HepG2 (cell line): Measurements from ENCODE around the gene RAP2A. TPM values are rescaled to one million over a fixed set of nuclear protein-coding genes. Genes with fewer than 3 reads are reported as not detected.

Experiments
- ATAC-seq: fragments of 200-7000 bp; cut with Tn5 transposase; 3 replicates; pipeline ENCODE4 v1.9.1; 2020; ENCODE audit warnings: mild to moderate bottlenecking, moderate library complexity
- BruUV-seq: library from RNA; stranded (reverse); fragments of 400-500 nt; replicated peaks from 2 replicates; lab custom pipeline; 2021; lab: Mats Ljungman, UMichigan
- CTCF ChIA-PET: fragments of 300-600 bp; formaldehyde crosslinking; extraction: SDS; loops from one replicate; lab custom pipeline; 2021; ENCODE audit warnings: low total read pairs, inconsistent platforms, low intra/inter-chr PET ratio; lab: Yijun Ruan, JAX
- POLR2A ChIA-PET: fragments of 350-600 bp; sonication (Branson Sonifier 250); formaldehyde crosslinking; loops from one replicate; lab custom pipeline; 2020; ENCODE audit warnings: antibody characterized with exemption, inconsistent platforms; lab: Yijun Ruan, JAX
- DNase-seq: peaks from one replicate; pipeline ENCODE4 v3.0.0-alpha.2; 2015; ENCODE audit warnings: low spot score
- FAIRE-seq: peaks from 3 replicates; lab custom pipeline; 2011; peaks lifted over from hg19 to GRCh38; lab: Jason Lieb, UNC
- H2AFZ ChIP-seq: one replicate; pipeline ENCODE4 v1.6.1; 2011; ENCODE audit warnings: low read length, inconsistent platforms
- H3K27ac ChIP-seq: fragments of 300-600 bp; 3 replicates; pipeline ENCODE4 v1.8.0; 2011; ENCODE audit warnings: mixed run types, mild to moderate bottlenecking, mixed read lengths, low read length, inconsistent platforms; ENCODE audit not compliant: insufficient read depth; ENCODE audit errors: extremely low read length
- H3K27me3 ChIP-seq, 2 experiments: fragments of 200-600 bp in 1 of 2; 2 replicates in 1 of 2; 3 replicates in 1 of 2; pipeline versions ENCODE4 v1.6.0 to v1.8.0; 2011; ENCODE audit warnings: low read length in 2 of 2, mild to moderate bottlenecking in 2 of 2, moderate library complexity in 2 of 2, inconsistent platforms in 1 of 2; ENCODE audit not compliant: insufficient read depth in 2 of 2, control insufficient read depth in 1 of 2
- H3K36me3 ChIP-seq, 2 experiments: fragments of 200-600 bp in 1 of 2; replicated peaks in 1 of 2; 2 replicates in 1 of 2; 3 replicates in 1 of 2; pipeline versions ENCODE4 v1.5.1 to v1.8.0; 2011; ENCODE audit warnings: low read length in 2 of 2, inconsistent platforms in 1 of 2; ENCODE audit not compliant: insufficient read depth in 2 of 2, control insufficient read depth in 1 of 2
- H3K4me1 ChIP-seq: 2 replicates; pipeline ENCODE4 v1.5.1; 2012; ENCODE audit warnings: low read length, inconsistent platforms; ENCODE audit not compliant: insufficient read depth
- H3K4me2 ChIP-seq: 2 replicates; pipeline ENCODE4 v1.6.0; 2011; ENCODE audit warnings: low read depth, low read length, inconsistent platforms
- H3K4me3 ChIP-seq, 3 experiments: fragments of 200-600 bp in 1 of 3; sonication (generic), shearing (Covaris generic) in 1 of 3; replicated peaks in 1 of 3; 2 replicates each; pipeline ENCODE4 v1.5.1; 2011 to 2016; ENCODE audit warnings: low read length in 3 of 3, inconsistent platforms in 2 of 3, low read depth in 2 of 3, mild to moderate bottlenecking in 2 of 3, control low read depth in 1 of 3, mixed read lengths in 1 of 3; ENCODE audit not compliant: insufficient read depth in 1 of 3
- H3K79me2 ChIP-seq: one replicate; pipeline ENCODE4 v1.6.1; 2011; ENCODE audit warnings: low read length, inconsistent platforms; ENCODE audit not compliant: insufficient read depth
- H3K9ac ChIP-seq: 2 replicates; pipeline ENCODE4 v1.6.0; 2011; ENCODE audit warnings: mild to moderate bottlenecking, low read depth, low read length, inconsistent platforms; ENCODE audit not compliant: insufficient read depth
- H3K9me3 ChIP-seq: 2 replicates; pipeline ENCODE4 v1.5.1; 2012; ENCODE audit warnings: mild to moderate bottlenecking, low read length
- H4K20me1 ChIP-seq: 2 replicates; pipeline ENCODE4 v1.6.0; 2011; ENCODE audit warnings: inconsistent platforms, mild to moderate bottlenecking, low read length, moderate library complexity; ENCODE audit not compliant: insufficient read depth
- CEBPB ChIP-seq: IDR thresholded peaks from 2 replicates; pipeline ENCODE4 v1.6.1; 2011; ENCODE audit warnings: low read depth, low read length, improper control_type of control experiment, borderline replicate concordance
- SP4 ChIP-seq: sonication (generic); formaldehyde crosslinking; IDR thresholded peaks from 2 replicates; pipeline ENCODE4 v1.8.1; 2023; ENCODE audit warnings: mild to moderate bottlenecking, missing genetic modification reagents
- ZNF547 ChIP-seq: sonication (generic); formaldehyde crosslinking; IDR thresholded peaks from 2 replicates; pipeline ENCODE4 v1.5.1; 2020; ENCODE audit warnings: mild to moderate bottlenecking, missing genetic modification reagents
- ZNF639 ChIP-seq: conservative IDR thresholded peaks from 2 replicates; pipeline ENCODE4 v1.6.1; 2018; ENCODE audit warnings: missing genetic modification reagents
- WGBS: methylation state at CpG from one replicate; pipeline ENCODE4 v1.1.6; 2017; ENCODE audit warnings: low lambda C conversion rate; 5-methylcytosine and 5-hydroxymethylcytosine counted together
- in situ Hi-C: cut with HindIII; loops from 2 replicates; pipeline ENCODE4 v1.10.0; 2017; ENCODE audit warnings: low pct_unique_long_range_greater_than_20kb; ENCODE audit not compliant: extremely low pct_ligation_motif_present
- intact Hi-C: fragments of 100-400 bp; cut with micrococcal nuclease; formaldehyde crosslinking; loops from one replicate; pipeline ENCODE4 v1.10.0; 2022; ENCODE audit not compliant: unreplicated experiment
- polyA plus RNA-seq, 8 experiments: library from polyadenylated mRNA; depleted of rRNA in 3 of 8; stranded (reverse) in 7 of 8; unstranded in 1 of 8; fragments of >200 nt; fragmentation: Illumina TruSeq in 4 of 8; extraction: Trizol in 4 of 8; gene quantifications; 2 replicates each; pipeline versions ENCODE4 v1.2.1 to v1.2.3, GENCODE V29; 2011 to 2016; ENCODE audit warnings: low read depth in 4 of 8, missing spikeins in 1 of 8, mixed read lengths in 1 of 8; ENCODE audit not compliant: insufficient read depth in 1 of 8
- small RNA-seq, 3 experiments: library from RNA; depleted of rRNA; stranded (forward); fragments of <200 nt; gene quantifications; one replicate each; pipeline ENCODE3, GENCODE V24; 2012; ENCODE audit warnings: low read depth in 2 of 3, low replicate concordance in 1 of 3; ENCODE audit not compliant: insufficient read length in 3 of 3, insufficient read depth in 2 of 3
- total RNA-seq, 5 experiments: library from RNA; depleted of rRNA; stranded (reverse); fragments of >200 nt; fragmentation: Illumina TruSeq; extraction: Trizol; gene quantifications; 2 replicates each; pipeline ENCODE4 v1.2.3, GENCODE V29; 2016; ENCODE audit warnings: low read depth in 1 of 5

Gene RAP2A
- total and polyA plus RNA-seq, 2 of the 13 experiments (the other 11 are each of a cell fraction or from before 2014, with no cell fraction given), result 9.9 to 23.1 TPM

GRCh38 chr13:97517967-97518366 lies 84.0 kb downstream of the RAP2A start:
- CTCF ChIA-PET, result no interaction called here
- Histone ChIP-seq H3K79me2 (no peaks in the 10 kb centered on the region), H4K20me1 (no peaks in the 10 kb centered on the region)

More at GRCh38 chr13:97517967-97518366, 84.0 kb downstream of the RAP2A start:
- DNase-seq, result no peak
- POLR2A ChIA-PET, result no interaction called here
- Histone ChIP-seq H3K9ac (no peak overlapping the region), H2AFZ (no peak overlapping the region), H3K4me1 (peaks cover 23% of the 10 kb centered on the region), H3K27ac (no peak overlapping the region), H3K4me3 (no peak overlapping the region), H3K36me3 (no peaks in the 10 kb centered on the region), H3K27me3 (no peaks in the 10 kb centered on the region; a peak in 1 of 5 replicates), H3K4me2 (no peak overlapping the region), H3K9me3 (no peaks in the 10 kb centered on the region)
- ATAC-seq, result no peak
- no TSS peak for BruUV-seq
- 0% methylated on average over 1 of the region's 1 CpG for WGBS
- no peak for FAIRE-seq
- in situ Hi-C loops (no loop called here), intact Hi-C loops (no loop called here)
- TF ChIP-seq CEBPB (no peak), ZNF547 (no peak), SP4 (CRISPR knock-in tag) (no peak), ZNF639 (CRISPR knock-in tag) (no peak)

Small RNA genes lying within 50 kb of the gene (small RNA-seq; reads per million reads assigned to genes)
- 0 reads per million in 3 experiments for gene AL442067.1

Other genes with a start within 250 kb of the RAP2A start
- 30.8 and 48.1 TPM in 2 replicates for gene MBNL2, start 211.8 kb upstream of the RAP2A start, total RNA-seq (2016; rRNA removed; fragmentation: Illumina TruSeq; extraction: Trizol)
- gene MBNL2, start 211.8 kb upstream of the RAP2A start, polyA plus RNA-seq (2011; rRNA removed), result 59.0 and 62.9 TPM in 2 replicates